PC-9 (cell line): ENCODE data around the gene LIX1.

Experiments
- EZH2 ChIP-seq: fragments of 200-600 bp; sonication (generic); IDR thresholded peaks from 2 replicates; pipeline ENCODE4 v1.8.0; 2017; ENCODE audit warnings: antibody characterized with exemption, low read depth
- TF ChIP-seq, protein P1 (sequence below): fragments of 200-600 bp; sonication (generic); conservative IDR thresholded peaks from 2 replicates; pipeline ENCODE4 v1.6.1; 2017; ENCODE audit warnings: mixed run types, antibody characterized with exemption, mild to moderate bottlenecking, moderate library complexity

DNA sequence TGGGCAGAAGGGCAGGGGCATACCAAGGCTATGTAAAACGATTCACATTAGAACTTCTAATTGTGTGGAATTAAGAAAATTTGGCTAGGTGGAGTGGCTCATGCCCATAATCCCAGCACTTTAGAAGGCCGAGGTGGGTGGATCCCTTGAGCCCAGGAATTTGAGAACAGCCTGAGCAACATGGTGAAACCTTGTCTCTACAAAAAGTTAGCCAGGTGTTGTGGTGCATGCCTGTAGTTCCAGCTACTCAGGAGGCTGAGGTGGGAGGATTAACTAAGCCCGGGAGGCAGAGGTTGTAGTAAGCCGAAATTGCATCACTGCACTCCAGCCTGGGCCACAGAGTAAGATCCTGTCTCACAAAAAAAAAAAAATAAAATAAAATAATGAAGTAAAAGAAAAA is 65.2 kb downstream of the LIX1 start:
- TF ChIP-seq, protein P1, sequence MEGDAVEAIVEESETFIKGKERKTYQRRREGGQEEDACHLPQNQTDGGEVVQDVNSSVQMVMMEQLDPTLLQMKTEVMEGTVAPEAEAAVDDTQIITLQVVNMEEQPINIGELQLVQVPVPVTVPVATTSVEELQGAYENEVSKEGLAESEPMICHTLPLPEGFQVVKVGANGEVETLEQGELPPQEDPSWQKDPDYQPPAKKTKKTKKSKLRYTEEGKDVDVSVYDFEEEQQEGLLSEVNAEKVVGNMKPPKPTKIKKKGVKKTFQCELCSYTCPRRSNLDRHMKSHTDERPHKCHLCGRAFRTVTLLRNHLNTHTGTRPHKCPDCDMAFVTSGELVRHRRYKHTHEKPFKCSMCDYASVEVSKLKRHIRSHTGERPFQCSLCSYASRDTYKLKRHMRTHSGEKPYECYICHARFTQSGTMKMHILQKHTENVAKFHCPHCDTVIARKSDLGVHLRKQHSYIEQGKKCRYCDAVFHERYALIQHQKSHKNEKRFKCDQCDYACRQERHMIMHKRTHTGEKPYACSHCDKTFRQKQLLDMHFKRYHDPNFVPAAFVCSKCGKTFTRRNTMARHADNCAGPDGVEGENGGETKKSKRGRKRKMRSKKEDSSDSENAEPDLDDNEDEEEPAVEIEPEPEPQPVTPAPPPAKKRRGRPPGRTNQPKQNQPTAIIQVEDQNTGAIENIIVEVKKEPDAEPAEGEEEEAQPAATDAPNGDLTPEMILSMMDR, result no peak
- no peak for TF ChIP-seq EZH2
